GM12878 (cell line): ENCODE measurements around the gene DDR1. TPM values are rescaled to one million over a fixed set of nuclear protein-coding genes. Genes with fewer than 3 reads are reported as not detected.

Experiments
- ATAC-seq: fragments of 200-7000 bp; cut with Tn5 transposase; 3 replicates; pipeline ENCODE4 v1.9.1; 2020; ENCODE audit warnings: mild to moderate bottlenecking, moderate library complexity
- BruUV-seq: library from RNA; stranded (reverse); fragments of 400-500 nt; replicated peaks from 2 replicates; lab custom pipeline; 2021; lab: Mats Ljungman, UMichigan
- CTCF ChIA-PET: fragments of 300-600 bp; sonication (Branson Sonifier 250); formaldehyde crosslinking; extraction: SDS; loops from one replicate; lab custom pipeline; 2021; ENCODE audit warnings: inconsistent platforms; lab: Yijun Ruan, JAX
- POLR2A ChIA-PET: fragments of 350-600 bp; formaldehyde crosslinking; extraction: SDS; loops from one replicate; lab custom pipeline; 2021; ENCODE audit warnings: inconsistent platforms; lab: Charles Lee
- RAD21 ChIA-PET: fragments of 300-600 bp; sonication (Branson Sonifier 250); formaldehyde crosslinking; loops from one replicate; lab custom pipeline; 2023; ENCODE audit warnings: antibody characterized with exemption; ENCODE audit not compliant: unreplicated experiment; lab: Charles Lee
- SMC1A ChIA-PET: fragments of 300-600 bp; sonication (Branson Sonifier 250); formaldehyde crosslinking; loops from one replicate; lab custom pipeline; 2023; ENCODE audit not compliant: unreplicated experiment, uncharacterized antibody; lab: Charles Lee
- DNase-seq: peaks from one replicate; pipeline ENCODE4 v3.0.0-alpha.2; 2011; ENCODE audit warnings: low read depth, low spot score
- FAIRE-seq: peaks from 3 replicates; lab custom pipeline; 2011; peaks lifted over from hg19 to GRCh38; lab: Jason Lieb, UNC
- H2AFZ ChIP-seq: 2 replicates; pipeline ENCODE4 v1.6.0; 2011; ENCODE audit warnings: low read depth, low read length, control low read depth; ENCODE audit not compliant: control insufficient read depth
- H3K27ac ChIP-seq: 2 replicates; pipeline ENCODE4 v1.5.1; 2011; ENCODE audit warnings: control low read depth; ENCODE audit not compliant: control insufficient read depth, insufficient read depth
- H3K27me3 ChIP-seq, 2 experiments: replicated peaks in 1 of 2; 2 replicates each; pipeline versions ENCODE4 v1.6.0 to v1.6.1; 2011; ENCODE audit warnings: low read length in 1 of 2; ENCODE audit not compliant: control insufficient read depth in 2 of 2, insufficient read depth in 2 of 2
- H3K36me3 ChIP-seq, 2 experiments: 2 replicates each; pipeline ENCODE4 v1.5.1; 2011; ENCODE audit warnings: low read length in 1 of 2; ENCODE audit not compliant: control insufficient read depth in 2 of 2, insufficient read depth in 2 of 2
- H3K4me1 ChIP-seq: 2 replicates; pipeline ENCODE4 v1.6.1; 2011; ENCODE audit warnings: mild to moderate bottlenecking, low read length, moderate library complexity, mixed read lengths; ENCODE audit not compliant: control insufficient read depth, insufficient read depth
- H3K4me2 ChIP-seq: 2 replicates; pipeline ENCODE4 v1.6.0; 2011; ENCODE audit warnings: control low read depth; ENCODE audit not compliant: control insufficient read depth, insufficient read depth
- H3K4me3 ChIP-seq: fragments of 200-600 bp; sonication (generic); 2 replicates; pipeline ENCODE4 v1.5.1; 2016
- H3K79me2 ChIP-seq: 2 replicates; pipeline ENCODE4 v1.6.0; 2011; ENCODE audit warnings: low read length; ENCODE audit not compliant: control insufficient read depth, insufficient read depth
- H3K9ac ChIP-seq: 2 replicates; pipeline ENCODE4 v1.8.0; 2011; ENCODE audit warnings: low read length, control low read depth, mixed read lengths; ENCODE audit not compliant: control insufficient read depth, insufficient read depth
- H3K9me3 ChIP-seq: replicated peaks from 3 replicates; pipeline ENCODE4 v1.5.1; 2011; ENCODE audit warnings: mild to moderate bottlenecking, low read length; ENCODE audit not compliant: control insufficient read depth, insufficient read depth
- H4K20me1 ChIP-seq: 2 replicates; pipeline ENCODE4 v1.6.0; 2011; ENCODE audit not compliant: control insufficient read depth, insufficient read depth
- CHD2 ChIP-seq: IDR thresholded peaks from 2 replicates; pipeline ENCODE4 v1.6.1; 2011; ENCODE audit warnings: low read depth, low read length, improper control_type of control experiment, borderline replicate concordance
- IKZF1 ChIP-seq: fragments of 450-650 bp; conservative IDR thresholded peaks from 2 replicates; pipeline ENCODE4 v1.6.1; 2017; ENCODE audit warnings: antibody characterized with exemption, mild to moderate bottlenecking
- ZNF24 ChIP-seq: fragments of 450-650 bp; IDR thresholded peaks from 2 replicates; pipeline ENCODE4 v1.6.1; 2017; ENCODE audit warnings: antibody characterized with exemption, mild to moderate bottlenecking
- WGBS: methylation state at CpG from one replicate; pipeline ENCODE4 v1.1.6; 2016; ENCODE audit warnings: low lambda C conversion rate; ENCODE audit not compliant: insufficient replicate concordance, insufficient coverage; ENCODE audit errors: missing lambda C conversion rate; 5-methylcytosine and 5-hydroxymethylcytosine counted together
- in situ Hi-C: fragments of 300-500 bp; cut with MboI; formaldehyde crosslinking; loops from 9 replicates; pipeline ENCODE4 v1.14.3; 2018; ENCODE audit warnings: mixed read lengths
- intact Hi-C: fragments of 100-400 bp; cut with micrococcal nuclease; formaldehyde crosslinking; loops from one replicate; pipeline ENCODE4 v1.14.2; 2022; ENCODE audit not compliant: unreplicated experiment
- polyA plus RNA-seq, 11 experiments: library from polyadenylated mRNA; depleted of rRNA in 4 of 11; unstranded in 6 of 11; stranded (reverse) in 5 of 11; fragments of >200 nt; fragmentation: Nextera tagmentation in 4 of 11; fragmentation: Illumina TruSeq in 1 of 11; extraction: Ambion mirVana in 4 of 11; extraction: Trizol in 1 of 11; gene quantifications; 1 replicate in 1 of 11; 2 replicates in 10 of 11; pipeline versions ENCODE4 v1.2.1 to v1.2.3, GENCODE V29; 2011 to 2016; ENCODE audit warnings: inconsistent platforms in 2 of 11, missing spikeins in 2 of 11, low read depth in 1 of 11
- total RNA-seq, 4 experiments: library from RNA; depleted of rRNA in 3 of 4; stranded (reverse); fragments of >200 nt in 3 of 4; fragmentation: Illumina TruSeq in 1 of 4; extraction: Trizol in 1 of 4; gene quantifications; 2 replicates each; pipeline versions ENCODE4 v1.2.1 to v1.2.3, GENCODE V29; 2013 to 2021
- TF ChIP-seq, protein P1 (sequence below): IDR thresholded peaks from 2 replicates; pipeline ENCODE4 v1.6.1; 2011; ENCODE audit warnings: low read depth, mild to moderate bottlenecking, low read length, moderate library complexity, borderline replicate concordance; ENCODE audit errors: extremely low read depth
- TF ChIP-seq, protein P2 (sequence below): fragments of 450-650 bp; conservative IDR thresholded peaks from 2 replicates; pipeline ENCODE4 v1.6.1; 2017; ENCODE audit warnings: mild to moderate bottlenecking, moderate library complexity
- TF ChIP-seq, protein P3 (sequence below): fragments of 150-350 bp; IDR thresholded peaks from 2 replicates; pipeline ENCODE4 v1.6.1; 2016; ENCODE audit warnings: low read depth, low read length

The DDR1 gene
- total and polyA plus RNA-seq, 10 of the 15 experiments (the other 5 are each of a cell fraction or from before 2014, with no cell fraction given): 1.1 to 39.0 (median 11.9) TPM

DNA sequence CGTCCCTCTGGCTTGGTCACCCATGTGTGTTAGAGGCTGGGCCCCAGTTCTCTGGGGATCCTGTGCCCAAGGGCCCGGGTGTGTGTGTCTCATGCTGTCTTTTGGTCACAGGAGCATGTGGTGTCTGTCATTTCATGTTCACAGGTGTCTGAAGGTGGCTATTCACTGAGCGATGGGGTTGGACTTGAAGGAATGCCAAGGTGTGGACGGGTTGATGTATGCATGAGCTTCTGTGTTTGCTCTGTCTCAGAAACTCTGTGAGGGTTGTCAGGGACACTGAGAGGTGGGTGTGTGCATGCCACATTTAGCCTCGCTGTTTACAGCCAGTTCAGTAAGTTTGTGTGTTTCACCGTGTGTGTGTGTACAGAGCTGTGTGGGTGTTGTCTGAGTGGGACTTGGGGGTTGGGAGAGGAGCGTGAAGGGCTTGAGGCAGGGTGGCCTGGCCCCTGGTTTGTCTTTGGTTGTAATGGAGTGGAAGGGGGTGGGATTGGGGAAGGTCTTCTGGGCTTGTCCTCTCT lies 1.2 kb downstream of the DDR1 start (continued):
- TF ChIP-seq, protein P1, sequence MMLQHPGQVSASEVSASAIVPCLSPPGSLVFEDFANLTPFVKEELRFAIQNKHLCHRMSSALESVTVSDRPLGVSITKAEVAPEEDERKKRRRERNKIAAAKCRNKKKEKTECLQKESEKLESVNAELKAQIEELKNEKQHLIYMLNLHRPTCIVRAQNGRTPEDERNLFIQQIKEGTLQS: no peak
- TF ChIP-seq, protein P2, sequence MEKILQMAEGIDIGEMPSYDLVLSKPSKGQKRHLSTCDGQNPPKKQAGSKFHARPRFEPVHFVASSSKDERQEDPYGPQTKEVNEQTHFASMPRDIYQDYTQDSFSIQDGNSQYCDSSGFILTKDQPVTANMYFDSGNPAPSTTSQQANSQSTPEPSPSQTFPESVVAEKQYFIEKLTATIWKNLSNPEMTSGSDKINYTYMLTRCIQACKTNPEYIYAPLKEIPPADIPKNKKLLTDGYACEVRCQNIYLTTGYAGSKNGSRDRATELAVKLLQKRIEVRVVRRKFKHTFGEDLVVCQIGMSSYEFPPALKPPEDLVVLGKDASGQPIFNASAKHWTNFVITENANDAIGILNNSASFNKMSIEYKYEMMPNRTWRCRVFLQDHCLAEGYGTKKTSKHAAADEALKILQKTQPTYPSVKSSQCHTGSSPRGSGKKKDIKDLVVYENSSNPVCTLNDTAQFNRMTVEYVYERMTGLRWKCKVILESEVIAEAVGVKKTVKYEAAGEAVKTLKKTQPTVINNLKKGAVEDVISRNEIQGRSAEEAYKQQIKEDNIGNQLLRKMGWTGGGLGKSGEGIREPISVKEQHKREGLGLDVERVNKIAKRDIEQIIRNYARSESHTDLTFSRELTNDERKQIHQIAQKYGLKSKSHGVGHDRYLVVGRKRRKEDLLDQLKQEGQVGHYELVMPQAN: no peak

DNA sequence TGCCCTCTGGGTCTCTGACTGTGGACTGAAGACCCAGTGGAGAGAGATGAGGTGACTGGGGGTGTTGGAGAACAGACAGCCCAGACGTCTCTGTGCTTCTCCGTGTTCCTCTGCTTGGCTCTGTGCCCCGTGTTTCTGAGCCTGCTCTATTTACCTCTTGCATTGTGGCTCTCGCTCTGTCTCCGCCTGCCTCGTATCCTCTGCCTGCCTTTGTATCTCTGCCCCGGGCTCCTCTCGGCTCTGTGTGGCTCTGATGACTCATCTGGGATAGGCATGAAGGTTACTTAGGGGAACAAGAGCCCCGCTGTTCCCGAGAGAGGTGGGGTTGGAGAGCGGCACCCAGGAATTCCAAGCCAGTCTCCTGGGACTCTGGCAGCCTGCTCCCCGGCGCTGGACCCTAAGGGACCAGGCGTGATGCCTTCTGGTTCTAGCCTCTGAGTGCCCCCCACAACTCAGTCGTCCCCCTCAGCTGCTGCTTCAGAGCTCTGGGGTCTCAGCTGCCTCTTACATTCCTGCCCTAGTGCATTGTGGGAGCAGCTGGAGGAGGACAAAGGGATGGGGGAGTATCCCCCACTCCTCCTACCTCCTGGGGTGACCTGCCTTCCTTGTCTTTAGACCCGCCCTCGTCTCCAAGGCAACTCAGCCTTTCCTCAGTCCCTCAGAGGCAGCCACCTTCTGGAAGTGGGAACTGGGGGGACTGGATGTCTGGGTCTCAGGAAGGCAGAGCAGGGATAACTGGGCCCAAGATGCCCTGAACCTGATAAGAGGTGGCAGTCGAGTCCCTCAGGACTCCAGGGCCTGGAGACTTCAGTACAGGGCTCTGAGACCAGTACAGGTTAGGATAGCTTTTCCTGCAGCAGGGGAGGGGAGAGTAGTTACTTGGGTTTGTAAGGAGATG lies 1.9 kb downstream of the DDR1 start:
- DNase-seq (no peak), ATAC-seq (0 out of 3 replicates have a peak, but pooled peaks have one; percentile 1), FAIRE-seq (no peak)
- Histone ChIP-seq H3K4me1 (peaks cover 34% of the 10 kb centered on the region), H3K4me3 (peak overlapping the region; percentile 75; the same call in 1 of the 2 replicates), H3K9ac (peak overlapping the region; percentile 37; the same call in 1 of the 2 replicates), H3K36me3 (peaks cover 0 to 6% of the 10 kb centered on the region in 2 experiments; a peak in 2 of 4 replicates), H4K20me1 (no peaks in the 10 kb centered on the region), H3K27ac (no peak overlapping the region), H2AFZ (no peak overlapping the region), H3K27me3 (no peaks in the 10 kb centered on the region), H3K4me2 (peak overlapping the region; percentile 99), H3K79me2 (peaks cover 10% of the 10 kb centered on the region), H3K9me3 (no peaks in the 10 kb centered on the region)
- POLR2A ChIA-PET: interaction anchor here (1.3 to 5.8 kb wide), 3 partner anchors 17 to 28 kb away, joined by 3 to 50 read pairs (median 4); partner anchors contain the start of gene VARS2
- WGBS: 51% methylated on average over 18 of the region's 18 CpGs
- RAD21 ChIA-PET: interaction anchor here (0.5 to 9.6 kb wide), 3 partner anchors 21 to 240 kb away, joined by 3 to 138 read pairs (median 22); partner anchors contain the start of genes GTF2H4 and VARS2
- in situ Hi-C loops: no loop called here
- intact Hi-C loops: no loop called here
- CTCF ChIA-PET: interaction anchor here (0.8 to 6.7 kb wide), 4 partner anchors 16 to 201 kb away, joined by 3 to 71 read pairs (median 6); partner anchors contain the start of genes GTF2H4 and VARS2
- no TSS peak for BruUV-seq
- SMC1A ChIA-PET: interaction anchor here (0.6 to 4.9 kb wide), 8 partner anchors 14 to 282 kb away, joined by 3 to 40 read pairs (median 4); partner anchors contain the start of gene VARS2
- TF ChIP-seq IKZF1 (peak; percentile 18; the same call in 1 of the 2 replicates), ZNF24 (no peak), CHD2 (no peak)
- TF ChIP-seq, protein P3, sequence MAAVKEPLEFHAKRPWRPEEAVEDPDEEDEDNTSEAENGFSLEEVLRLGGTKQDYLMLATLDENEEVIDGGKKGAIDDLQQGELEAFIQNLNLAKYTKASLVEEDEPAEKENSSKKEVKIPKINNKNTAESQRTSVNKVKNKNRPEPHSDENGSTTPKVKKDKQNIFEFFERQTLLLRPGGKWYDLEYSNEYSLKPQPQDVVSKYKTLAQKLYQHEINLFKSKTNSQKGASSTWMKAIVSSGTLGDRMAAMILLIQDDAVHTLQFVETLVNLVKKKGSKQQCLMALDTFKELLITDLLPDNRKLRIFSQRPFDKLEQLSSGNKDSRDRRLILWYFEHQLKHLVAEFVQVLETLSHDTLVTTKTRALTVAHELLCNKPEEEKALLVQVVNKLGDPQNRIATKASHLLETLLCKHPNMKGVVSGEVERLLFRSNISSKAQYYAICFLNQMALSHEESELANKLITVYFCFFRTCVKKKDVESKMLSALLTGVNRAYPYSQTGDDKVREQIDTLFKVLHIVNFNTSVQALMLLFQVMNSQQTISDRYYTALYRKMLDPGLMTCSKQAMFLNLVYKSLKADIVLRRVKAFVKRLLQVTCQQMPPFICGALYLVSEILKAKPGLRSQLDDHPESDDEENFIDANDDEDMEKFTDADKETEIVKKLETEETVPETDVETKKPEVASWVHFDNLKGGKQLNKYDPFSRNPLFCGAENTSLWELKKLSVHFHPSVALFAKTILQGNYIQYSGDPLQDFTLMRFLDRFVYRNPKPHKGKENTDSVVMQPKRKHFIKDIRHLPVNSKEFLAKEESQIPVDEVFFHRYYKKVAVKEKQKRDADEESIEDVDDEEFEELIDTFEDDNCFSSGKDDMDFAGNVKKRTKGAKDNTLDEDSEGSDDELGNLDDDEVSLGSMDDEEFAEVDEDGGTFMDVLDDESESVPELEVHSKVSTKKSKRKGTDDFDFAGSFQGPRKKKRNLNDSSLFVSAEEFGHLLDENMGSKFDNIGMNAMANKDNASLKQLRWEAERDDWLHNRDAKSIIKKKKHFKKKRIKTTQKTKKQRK: no peak
